Measurements from ENCODE around the gene TAB2.

DNA sequence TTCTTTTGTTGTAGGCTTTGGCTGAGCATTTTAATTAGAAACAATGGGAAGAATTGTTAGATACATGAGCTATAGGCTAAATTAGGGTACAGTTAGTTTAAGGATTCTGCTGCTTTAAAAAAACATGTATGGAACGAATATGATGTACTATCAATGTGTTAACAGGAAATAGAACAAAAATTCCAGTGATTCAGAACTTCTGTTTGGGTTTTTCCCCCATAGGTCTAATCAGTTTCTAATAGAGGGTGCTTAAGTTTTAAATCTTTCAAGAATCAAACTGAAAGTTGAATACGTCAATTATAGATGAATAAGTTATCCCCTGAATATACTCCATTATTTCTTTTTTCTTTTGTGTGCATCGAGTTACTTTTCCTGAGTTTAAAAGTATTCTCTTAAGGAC is 1.9 kb downstream of the TAB2 start:
- TF ChIP-seq, protein P1, sequence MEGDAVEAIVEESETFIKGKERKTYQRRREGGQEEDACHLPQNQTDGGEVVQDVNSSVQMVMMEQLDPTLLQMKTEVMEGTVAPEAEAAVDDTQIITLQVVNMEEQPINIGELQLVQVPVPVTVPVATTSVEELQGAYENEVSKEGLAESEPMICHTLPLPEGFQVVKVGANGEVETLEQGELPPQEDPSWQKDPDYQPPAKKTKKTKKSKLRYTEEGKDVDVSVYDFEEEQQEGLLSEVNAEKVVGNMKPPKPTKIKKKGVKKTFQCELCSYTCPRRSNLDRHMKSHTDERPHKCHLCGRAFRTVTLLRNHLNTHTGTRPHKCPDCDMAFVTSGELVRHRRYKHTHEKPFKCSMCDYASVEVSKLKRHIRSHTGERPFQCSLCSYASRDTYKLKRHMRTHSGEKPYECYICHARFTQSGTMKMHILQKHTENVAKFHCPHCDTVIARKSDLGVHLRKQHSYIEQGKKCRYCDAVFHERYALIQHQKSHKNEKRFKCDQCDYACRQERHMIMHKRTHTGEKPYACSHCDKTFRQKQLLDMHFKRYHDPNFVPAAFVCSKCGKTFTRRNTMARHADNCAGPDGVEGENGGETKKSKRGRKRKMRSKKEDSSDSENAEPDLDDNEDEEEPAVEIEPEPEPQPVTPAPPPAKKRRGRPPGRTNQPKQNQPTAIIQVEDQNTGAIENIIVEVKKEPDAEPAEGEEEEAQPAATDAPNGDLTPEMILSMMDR (conservative IDR thresholded peaks at IDR 0.05; ENCODE audit: low read depth, low read length): no peak
- TF ChIP-seq EZH2phosphoT487 (IDR thresholded peaks at IDR 0.05; ENCODE audit: borderline replicate concordance, low read length): no peak
